ENCODE measurements around the gene PRKCH.
"Not testable (repeated sequence)": the region's sequence is repeated elsewhere in the genome, so short reads cannot be mapped to it uniquely, and the experiment has no call there.

Gene PRKCH

DNA sequence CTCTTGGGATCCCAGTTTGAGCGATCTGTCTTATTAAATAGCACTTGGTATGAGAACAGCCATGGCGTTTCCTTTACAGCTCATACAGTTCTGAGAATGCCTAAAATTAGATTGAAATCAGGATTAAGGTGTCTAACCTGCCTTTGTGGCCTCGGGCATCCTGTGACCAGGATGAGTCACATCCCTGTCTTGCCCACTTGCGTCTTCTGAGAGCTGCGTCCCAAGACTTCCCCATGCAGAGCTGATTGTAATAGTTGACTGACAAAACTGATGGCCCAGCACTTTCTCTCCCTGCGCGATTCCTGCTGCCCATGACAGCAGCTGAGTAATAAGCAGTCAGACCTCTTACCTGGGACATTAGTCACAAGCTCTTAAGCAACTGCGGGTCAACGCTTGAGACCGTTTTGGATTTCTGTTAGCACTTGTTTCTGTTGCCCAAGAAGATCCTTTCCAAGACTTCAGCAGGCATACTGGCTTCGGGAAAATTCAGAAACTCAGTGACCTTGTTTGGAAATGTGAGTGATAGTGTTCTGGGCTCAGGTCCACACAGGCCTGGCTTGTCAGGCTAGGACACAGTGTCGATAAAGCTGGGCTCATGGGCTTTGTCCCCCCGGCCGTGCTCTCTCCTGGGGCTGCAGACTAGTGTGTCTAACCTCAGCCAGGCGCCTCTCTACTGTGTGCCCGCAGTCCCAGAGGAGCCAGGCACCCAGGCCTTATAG is 204.1 kb downstream of the PRKCH start:
- TF ChIP-seq ESRRG (CRISPR knock-in tag; IDR thresholded peaks at IDR 0.05) (no peak), TCF4 (CRISPR knock-in tag; IDR thresholded peaks at IDR 0.05; ENCODE audit: borderline replicate concordance) (no peak), PPARA (CRISPR knock-in tag; IDR thresholded peaks at IDR 0.05; ENCODE audit: borderline replicate concordance) (no peak), ARNTL (CRISPR knock-in tag; IDR thresholded peaks at IDR 0.05; ENCODE audit: borderline replicate concordance, low read depth) (no peak), ZC3H10 (CRISPR knock-in tag; IDR thresholded peaks at IDR 0.05) (peak; percentile 89)
- TF ChIP-seq, protein P1, sequence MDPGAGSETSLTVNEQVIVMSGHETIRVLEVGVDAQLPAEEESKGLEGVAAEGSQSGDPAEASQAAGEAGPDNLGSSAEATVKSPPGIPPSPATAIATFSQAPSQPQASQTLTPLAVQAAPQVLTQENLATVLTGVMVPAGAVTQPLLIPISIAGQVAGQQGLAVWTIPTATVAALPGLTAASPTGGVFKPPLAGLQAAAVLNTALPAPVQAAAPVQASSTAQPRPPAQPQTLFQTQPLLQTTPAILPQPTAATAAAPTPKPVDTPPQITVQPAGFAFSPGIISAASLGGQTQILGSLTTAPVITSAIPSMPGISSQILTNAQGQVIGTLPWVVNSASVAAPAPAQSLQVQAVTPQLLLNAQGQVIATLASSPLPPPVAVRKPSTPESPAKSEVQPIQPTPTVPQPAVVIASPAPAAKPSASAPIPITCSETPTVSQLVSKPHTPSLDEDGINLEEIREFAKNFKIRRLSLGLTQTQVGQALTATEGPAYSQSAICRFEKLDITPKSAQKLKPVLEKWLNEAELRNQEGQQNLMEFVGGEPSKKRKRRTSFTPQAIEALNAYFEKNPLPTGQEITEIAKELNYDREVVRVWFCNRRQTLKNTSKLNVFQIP (CRISPR knock-in tag; IDR thresholded peaks at IDR 0.05; ENCODE audit: borderline replicate concordance, low read depth), result no peak
- peak; percentile 11 for ATAC-seq

DNA sequence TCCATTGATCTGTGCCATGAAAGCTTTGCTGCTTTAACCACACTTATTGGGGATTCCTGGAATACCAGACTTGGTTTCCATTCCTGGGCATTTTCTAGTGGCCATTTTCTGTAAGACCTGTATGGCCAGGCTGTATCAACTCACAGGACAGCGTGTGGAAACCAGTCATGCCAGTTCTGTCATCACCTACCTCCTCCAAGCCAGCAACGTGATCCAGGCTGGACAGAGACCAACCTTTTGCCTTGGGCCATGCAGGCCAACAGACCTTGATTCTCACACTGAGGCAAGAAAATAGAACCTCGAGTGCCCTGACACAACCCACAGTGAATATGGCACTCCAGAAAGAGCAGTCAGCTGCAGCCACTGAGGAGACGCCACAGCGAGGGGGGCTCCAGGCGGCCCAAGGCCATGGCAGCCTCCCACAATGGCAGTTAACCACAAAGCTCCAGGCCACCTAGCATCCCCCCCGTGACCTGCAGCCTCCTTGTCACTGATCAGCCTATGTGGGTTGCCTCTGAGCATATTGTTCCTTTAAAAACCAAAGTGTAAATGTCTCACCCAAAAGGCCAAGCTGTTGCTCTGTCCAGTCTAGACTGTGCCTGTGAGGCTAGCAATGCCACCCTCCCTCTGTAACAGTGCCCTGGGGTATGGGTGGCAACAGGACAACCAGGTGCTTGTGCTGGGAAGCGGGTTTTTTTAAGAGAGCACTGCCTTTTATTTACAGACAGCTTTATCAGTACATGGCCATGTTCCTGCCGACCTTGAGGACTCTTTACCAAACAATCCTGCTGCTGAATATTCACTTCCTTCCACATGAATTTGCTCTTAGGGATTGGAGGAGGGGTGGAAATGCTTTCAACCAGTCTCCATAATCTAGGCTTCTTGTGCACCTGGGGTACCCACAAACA is 205.3 kb downstream of the PRKCH start:
- peak; percentile 6 for ATAC-seq
- TF ChIP-seq TCF4 (CRISPR knock-in tag; IDR thresholded peaks at IDR 0.05; ENCODE audit: borderline replicate concordance) (no peak), ZNF70 (CRISPR knock-in tag; IDR thresholded peaks at IDR 0.05) (no peak), ESRRG (CRISPR knock-in tag; IDR thresholded peaks at IDR 0.05) (no peak), PPARA (CRISPR knock-in tag; IDR thresholded peaks at IDR 0.05; ENCODE audit: borderline replicate concordance) (no peak), BACH2 (CRISPR knock-in tag; IDR thresholded peaks at IDR 0.05; ENCODE audit: borderline replicate concordance) (no peak), ISL1 (CRISPR knock-in tag; IDR thresholded peaks at IDR 0.05) (no peak), CSDC2 (CRISPR knock-in tag; IDR thresholded peaks at IDR 0.05) (no peak), ZNF8 (CRISPR knock-in tag; IDR thresholded peaks at IDR 0.05) (no peak), OSR1 (CRISPR knock-in tag; IDR thresholded peaks at IDR 0.05) (no peak)
- TF ChIP-seq, protein P1 (CRISPR knock-in tag; IDR thresholded peaks at IDR 0.05; ENCODE audit: borderline replicate concordance, low read depth), result no peak
- TF ChIP-seq, protein P2, sequence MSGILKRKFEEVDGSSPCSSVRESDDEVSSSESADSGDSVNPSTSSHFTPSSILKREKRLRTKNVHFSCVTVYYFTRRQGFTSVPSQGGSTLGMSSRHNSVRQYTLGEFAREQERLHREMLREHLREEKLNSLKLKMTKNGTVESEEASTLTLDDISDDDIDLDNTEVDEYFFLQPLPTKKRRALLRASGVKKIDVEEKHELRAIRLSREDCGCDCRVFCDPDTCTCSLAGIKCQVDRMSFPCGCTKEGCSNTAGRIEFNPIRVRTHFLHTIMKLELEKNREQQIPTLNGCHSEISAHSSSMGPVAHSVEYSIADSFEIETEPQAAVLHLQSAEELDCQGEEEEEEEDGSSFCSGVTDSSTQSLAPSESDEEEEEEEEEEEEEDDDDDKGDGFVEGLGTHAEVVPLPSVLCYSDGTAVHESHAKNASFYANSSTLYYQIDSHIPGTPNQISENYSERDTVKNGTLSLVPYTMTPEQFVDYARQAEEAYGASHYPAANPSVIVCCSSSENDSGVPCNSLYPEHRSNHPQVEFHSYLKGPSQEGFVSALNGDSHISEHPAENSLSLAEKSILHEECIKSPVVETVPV (CRISPR knock-in tag; IDR thresholded peaks at IDR 0.05), result no peak
- TF ChIP-seq, protein P3, sequence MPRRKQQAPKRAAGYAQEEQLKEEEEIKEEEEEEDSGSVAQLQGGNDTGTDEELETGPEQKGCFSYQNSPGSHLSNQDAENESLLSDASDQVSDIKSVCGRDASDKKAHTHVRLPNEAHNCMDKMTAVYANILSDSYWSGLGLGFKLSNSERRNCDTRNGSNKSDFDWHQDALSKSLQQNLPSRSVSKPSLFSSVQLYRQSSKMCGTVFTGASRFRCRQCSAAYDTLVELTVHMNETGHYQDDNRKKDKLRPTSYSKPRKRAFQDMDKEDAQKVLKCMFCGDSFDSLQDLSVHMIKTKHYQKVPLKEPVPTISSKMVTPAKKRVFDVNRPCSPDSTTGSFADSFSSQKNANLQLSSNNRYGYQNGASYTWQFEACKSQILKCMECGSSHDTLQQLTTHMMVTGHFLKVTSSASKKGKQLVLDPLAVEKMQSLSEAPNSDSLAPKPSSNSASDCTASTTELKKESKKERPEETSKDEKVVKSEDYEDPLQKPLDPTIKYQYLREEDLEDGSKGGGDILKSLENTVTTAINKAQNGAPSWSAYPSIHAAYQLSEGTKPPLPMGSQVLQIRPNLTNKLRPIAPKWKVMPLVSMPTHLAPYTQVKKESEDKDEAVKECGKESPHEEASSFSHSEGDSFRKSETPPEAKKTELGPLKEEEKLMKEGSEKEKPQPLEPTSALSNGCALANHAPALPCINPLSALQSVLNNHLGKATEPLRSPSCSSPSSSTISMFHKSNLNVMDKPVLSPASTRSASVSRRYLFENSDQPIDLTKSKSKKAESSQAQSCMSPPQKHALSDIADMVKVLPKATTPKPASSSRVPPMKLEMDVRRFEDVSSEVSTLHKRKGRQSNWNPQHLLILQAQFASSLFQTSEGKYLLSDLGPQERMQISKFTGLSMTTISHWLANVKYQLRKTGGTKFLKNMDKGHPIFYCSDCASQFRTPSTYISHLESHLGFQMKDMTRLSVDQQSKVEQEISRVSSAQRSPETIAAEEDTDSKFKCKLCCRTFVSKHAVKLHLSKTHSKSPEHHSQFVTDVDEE (CRISPR knock-in tag; IDR thresholded peaks at IDR 0.05), result no peak

DNA sequence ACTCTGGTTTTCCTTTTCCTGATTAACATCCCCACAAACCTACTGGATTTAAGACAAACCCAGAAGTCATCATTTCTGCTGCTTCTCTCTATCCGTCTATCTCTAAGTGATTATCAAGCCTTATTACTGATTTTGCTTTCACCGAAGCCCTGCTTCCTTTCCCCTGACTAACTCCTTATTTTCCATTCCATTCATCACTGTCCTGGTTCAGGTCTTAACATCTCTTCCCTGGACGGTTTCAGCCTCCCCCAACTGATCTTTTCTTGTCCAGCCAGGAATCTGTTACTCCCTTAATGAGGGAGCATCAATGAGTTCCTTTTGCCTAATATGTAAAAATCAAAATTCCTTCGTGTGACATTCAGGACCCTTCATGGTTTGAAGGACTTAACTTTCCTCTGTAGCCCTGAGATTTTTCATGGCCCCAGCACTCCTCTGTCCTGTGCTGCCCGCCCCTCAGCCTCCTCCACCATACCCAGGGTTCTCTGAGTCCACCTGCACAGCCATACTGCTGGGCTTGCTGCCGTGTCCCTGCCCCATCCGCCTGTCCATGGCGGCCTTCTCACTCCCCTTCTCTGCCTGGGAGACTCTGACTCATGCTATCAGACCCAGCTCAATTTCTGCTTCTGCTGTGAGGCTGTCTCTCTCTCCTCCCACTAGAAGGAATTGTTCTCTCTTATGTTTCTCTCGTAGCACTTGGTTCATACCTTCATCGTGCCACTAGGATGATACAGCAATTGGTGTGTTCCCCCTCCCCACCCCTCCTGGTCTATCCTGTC is 206.1 kb downstream of the PRKCH start:
- no peak for TF ChIP-seq ZC3H10 (CRISPR knock-in tag; IDR thresholded peaks at IDR 0.05)
- peak; percentile 10; the same call in 1 of the 2 replicates for TF ChIP-seq ISL1 (CRISPR knock-in tag; IDR thresholded peaks at IDR 0.05)
- ATAC-seq, result peak; percentile 94

DNA sequence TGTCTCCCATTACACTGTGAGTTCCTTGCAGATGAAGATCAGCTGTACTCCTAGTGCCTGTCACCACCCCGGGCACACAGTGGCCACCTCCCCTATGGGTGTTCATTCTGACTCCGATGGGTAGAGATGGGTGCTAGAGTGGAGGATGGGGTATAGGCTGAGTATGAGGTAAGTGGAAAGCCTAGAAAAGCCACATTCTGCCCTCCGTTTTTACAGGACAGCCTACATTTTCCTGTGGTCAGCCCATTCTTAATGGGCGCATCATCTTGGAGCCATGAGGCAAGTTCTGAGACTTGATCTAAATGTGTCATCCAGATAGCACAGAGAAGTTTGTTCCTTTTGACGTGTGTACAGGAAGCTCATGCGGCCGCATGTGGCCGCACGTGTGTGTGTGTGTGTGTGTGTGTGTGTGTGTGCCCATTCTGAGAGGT is 207.2 kb downstream of the PRKCH start:
- ATAC-seq, result peak; percentile 15; the same call in 2 of the 3 replicates
- no peak for TF ChIP-seq GLIS3 (CRISPR knock-in tag; IDR thresholded peaks at IDR 0.05)
- TF ChIP-seq, protein P4, sequence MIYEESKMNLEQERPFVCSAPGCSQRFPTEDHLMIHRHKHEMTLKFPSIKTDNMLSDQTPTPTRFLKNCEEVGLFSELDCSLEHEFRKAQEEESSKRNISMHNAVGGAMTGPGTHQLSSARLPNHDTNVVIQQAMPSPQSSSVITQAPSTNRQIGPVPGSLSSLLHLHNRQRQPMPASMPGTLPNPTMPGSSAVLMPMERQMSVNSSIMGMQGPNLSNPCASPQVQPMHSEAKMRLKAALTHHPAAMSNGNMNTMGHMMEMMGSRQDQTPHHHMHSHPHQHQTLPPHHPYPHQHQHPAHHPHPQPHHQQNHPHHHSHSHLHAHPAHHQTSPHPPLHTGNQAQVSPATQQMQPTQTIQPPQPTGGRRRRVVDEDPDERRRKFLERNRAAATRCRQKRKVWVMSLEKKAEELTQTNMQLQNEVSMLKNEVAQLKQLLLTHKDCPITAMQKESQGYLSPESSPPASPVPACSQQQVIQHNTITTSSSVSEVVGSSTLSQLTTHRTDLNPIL (CRISPR knock-in tag; IDR thresholded peaks at IDR 0.05; ENCODE audit: low read depth), result no peak
- TF ChIP-seq OSR1 (CRISPR knock-in tag; IDR thresholded peaks at IDR 0.05), result no peak
- no peak for TF ChIP-seq ZNF70 (CRISPR knock-in tag; IDR thresholded peaks at IDR 0.05)

DNA sequence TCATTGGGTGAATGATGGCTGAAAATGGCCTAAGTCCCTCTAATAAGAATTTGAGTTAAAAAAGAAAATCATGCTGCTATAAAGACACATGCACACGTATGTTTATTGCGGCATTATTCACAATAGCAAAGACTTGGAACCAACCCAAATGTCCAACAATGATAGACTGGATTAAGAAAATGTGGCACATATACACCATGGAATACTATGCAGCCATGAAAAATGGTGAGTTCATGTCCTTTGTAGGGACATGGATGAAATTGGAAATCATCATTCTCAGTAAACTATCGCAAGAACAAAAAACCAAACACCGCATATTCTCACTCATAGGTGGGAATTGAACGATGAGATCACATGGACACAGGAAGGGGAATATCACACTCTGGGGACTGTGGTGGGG is 208.0 kb downstream of the PRKCH start:
- ATAC-seq, result not testable (repeated sequence)

All from SK-N-SH treated with all-trans-retinoic acid at 6 μM for 48 hours (cell line).